ENCODE data around the gene ATR. TPM values are rescaled to one million over a fixed set of nuclear protein-coding genes. Genes with fewer than 3 reads are reported as not detected.

Gene ATR
- total RNA-seq, 2 donors from 2014 or later: 18.2 to 18.8 TPM

- DNase-seq (no peak), ATAC-seq (no peak)
- no peak for TF ChIP-seq CTCF (IDR thresholded peaks at IDR 0.05)
- H3K9me3 ChIP-seq: no peaks in the 10 kb centered on the region
- H3K36me3 ChIP-seq (replicated peaks in 1 of 2; ENCODE audit: insufficient read depth in 1 of 2, low read depth in 2 of 2): peaks cover 0 to 3% of the 10 kb centered on the region in 2 donors
- no peak overlapping the region for H3K4me3 ChIP-seq
- intact Hi-C loops (cut with DNase I): no loop called here
- no peaks in the 10 kb centered on the region for H3K4me1 ChIP-seq
- WGBS, 2 donors: 38 to 66% methylated on average over 2 of the region's 2 CpGs
- no peaks in the 10 kb centered on the region for H3K27me3 ChIP-seq
- H3K27ac ChIP-seq: no peak overlapping the region
Measured at GRCh38 chr3:142498397-142499180, 79.9 kb downstream of the ATR start.

GRCh38 chr3:142497729-142498128 lies 80.8 kb downstream of the ATR start:
- Histone ChIP-seq H3K9me3 (no peaks in the 10 kb centered on the region), H3K4me3 (no peak overlapping the region), H3K36me3 (replicated peaks in 1 of 2; ENCODE audit: insufficient read depth in 1 of 2, low read depth in 2 of 2) (peaks cover 0 to 5% of the 10 kb centered on the region in 2 donors), H3K27ac (no peak overlapping the region), H3K4me1 (no peaks in the 10 kb centered on the region), H3K27me3 (no peaks in the 10 kb centered on the region)
- no peak for DNase-seq
- TF ChIP-seq CTCF (IDR thresholded peaks at IDR 0.05) (no peak), POLR2A (IDR thresholded peaks at IDR 0.05) (no peak)
- ATAC-seq: no peak
- intact Hi-C loops (cut with DNase I): no loop called here
- WGBS, 2 donors: 67 to 79% methylated on average over 1 of the region's 1 CpG

- H3K36me3 ChIP-seq (replicated peaks in 1 of 2; ENCODE audit: insufficient read depth in 1 of 2, low read depth in 2 of 2): peaks cover 0 to 11% of the 10 kb centered on the region in 2 donors
- WGBS, 2 donors: 97 to 98% methylated on average over 3 of the region's 3 CpGs
- ATAC-seq: no peak
- no peak overlapping the region for H3K4me3 ChIP-seq
- no peak for DNase-seq
- H3K9me3 ChIP-seq: no peaks in the 10 kb centered on the region
- H3K27ac ChIP-seq: no peak overlapping the region
- intact Hi-C loops (cut with DNase I): no loop called here
- no peak for TF ChIP-seq CTCF (IDR thresholded peaks at IDR 0.05)
- TF ChIP-seq POLR2A (IDR thresholded peaks at IDR 0.05): no peak
- H3K4me1 ChIP-seq: no peaks in the 10 kb centered on the region
- H3K27me3 ChIP-seq: no peaks in the 10 kb centered on the region
Measured at GRCh38 chr3:142495103-142495502, 83.4 kb downstream of the ATR start.

GRCh38 chr3:142492184-142492583 lies 86.3 kb downstream of the ATR start:
- Histone ChIP-seq H3K27me3 (no peaks in the 10 kb centered on the region), H3K27ac (no peak overlapping the region), H3K9me3 (no peaks in the 10 kb centered on the region), H3K36me3 (replicated peaks in 1 of 2; ENCODE audit: insufficient read depth in 1 of 2, low read depth in 2 of 2) (peaks cover 0 to 14% of the 10 kb centered on the region in 2 donors), H3K4me1 (no peaks in the 10 kb centered on the region), H3K4me3 (no peak overlapping the region)
- intact Hi-C loops (cut with DNase I): no loop called here
- WGBS, 2 donors: 93 to 95% methylated on average over 2 of the region's 2 CpGs
- ATAC-seq (no peak), DNase-seq (no peak)
- TF ChIP-seq CTCF (IDR thresholded peaks at IDR 0.05) (no peak), POLR2A (IDR thresholded peaks at IDR 0.05) (no peak)

Measured in body of pancreas (tissue), 4 donors.